HG03378 (cell line): ENCODE results near the gene CWC22.
"Not testable (repeated sequence)": the region's sequence is repeated elsewhere in the genome, so short reads cannot be mapped to it uniquely, and the experiment has no call there.

Experiments
- ATAC-seq: cut with Tn5 transposase; IDR thresholded peaks from one replicate; pipeline ENCODE4 v1.9.1; 2021; ENCODE audit warnings: mild to moderate bottlenecking, moderate library complexity; ENCODE audit not compliant: unreplicated experiment

CWC22 gene

DNA sequence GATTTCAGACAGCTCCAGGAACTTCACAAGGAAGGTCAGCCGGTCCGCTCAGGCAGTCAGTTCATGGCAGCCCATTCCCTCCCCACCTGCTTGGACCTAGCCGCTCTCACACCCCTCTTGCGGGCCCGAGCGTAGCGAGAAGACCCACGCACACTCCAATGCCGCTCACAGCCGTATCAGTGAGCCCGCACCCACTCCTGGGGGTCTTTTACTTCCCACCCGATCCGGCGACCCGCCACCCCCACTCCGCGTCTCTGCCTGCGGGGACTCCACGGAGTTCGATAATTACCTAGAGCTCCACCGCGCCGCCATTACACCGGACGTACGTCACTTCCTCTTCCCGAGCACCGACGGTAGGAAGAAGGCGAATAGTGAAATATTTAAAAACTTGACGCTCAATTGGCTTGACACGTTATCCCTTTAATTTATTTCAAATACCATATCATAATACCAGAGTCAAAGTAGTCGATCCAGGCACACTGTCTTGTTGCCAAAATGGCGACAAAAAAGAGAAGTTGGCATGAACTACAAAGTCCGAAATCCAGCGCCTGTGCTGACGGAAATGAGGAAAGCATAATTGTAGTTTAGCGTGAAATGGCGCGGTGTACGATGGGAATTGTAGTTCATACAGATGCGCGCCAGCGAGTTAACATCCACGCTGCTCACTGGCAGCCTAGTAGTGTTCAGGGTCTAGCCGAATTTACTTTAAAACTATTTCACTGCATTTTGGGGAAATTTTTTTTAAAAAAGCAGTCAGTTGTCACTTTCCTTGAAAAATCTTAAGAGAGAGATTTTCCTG is at the start of gene CWC22:
Gene CWC22, minus strand, starts transcription at position 517 of the 799 bp plus-strand sequence. CDS start 13,956 bp downstream, outside the sequence.
- peak; percentile 98 for ATAC-seq

DNA sequence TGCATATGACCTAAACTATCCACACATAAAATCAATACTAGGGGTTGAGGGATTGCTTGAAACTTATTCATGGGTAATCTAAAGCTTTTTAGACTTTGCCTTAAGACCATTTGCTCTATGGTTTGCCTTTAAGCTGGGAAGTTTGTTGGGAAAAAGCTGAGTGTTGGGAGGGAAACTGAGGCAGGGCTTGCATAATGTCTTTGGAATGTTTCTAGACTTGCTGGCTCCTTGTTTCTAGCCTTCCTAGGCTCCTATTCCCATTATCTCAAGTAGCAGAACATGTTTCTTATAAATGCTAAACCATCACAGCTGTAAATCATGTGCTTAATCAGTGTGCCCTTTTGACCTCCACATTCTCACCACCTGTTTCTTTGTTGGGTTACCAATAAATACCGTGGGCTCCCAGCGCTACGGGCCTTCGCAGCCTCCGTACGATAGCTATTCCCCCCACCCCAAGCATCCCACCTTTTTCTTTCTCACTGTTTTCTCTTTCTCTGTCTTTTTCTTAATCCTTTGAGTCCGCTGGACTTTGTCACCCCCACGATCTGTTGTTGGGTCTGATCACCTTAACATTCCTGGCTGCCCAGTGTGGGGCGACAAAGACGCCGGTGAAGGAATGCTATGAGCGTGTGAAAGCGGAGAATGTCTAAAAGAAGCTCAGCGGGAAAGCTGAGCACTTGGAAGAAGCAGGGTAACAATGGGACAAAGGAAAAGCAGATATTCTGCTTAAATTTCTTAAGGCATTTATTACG is 49.4 kb upstream of the CWC22 start:
- ATAC-seq, result no peak

DNA sequence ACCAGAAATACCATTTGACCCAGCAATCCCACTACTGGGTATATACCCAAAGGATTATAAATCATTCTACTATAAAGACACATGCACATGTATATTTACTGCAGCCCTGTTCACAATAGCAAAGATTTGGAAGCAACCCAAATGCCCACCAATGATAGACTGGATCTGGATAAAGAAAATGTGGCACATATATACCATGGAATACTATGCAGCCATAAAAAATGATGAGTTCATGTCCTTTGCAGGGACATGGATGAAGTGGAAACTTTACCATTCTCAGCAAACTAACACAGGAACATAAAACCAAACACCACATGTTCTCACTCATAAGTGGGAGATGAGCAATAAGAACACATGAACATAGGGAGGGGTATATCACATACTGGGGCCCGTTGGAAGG is 47.5 kb upstream of the CWC22 start:
- not testable (repeated sequence) for ATAC-seq

DNA sequence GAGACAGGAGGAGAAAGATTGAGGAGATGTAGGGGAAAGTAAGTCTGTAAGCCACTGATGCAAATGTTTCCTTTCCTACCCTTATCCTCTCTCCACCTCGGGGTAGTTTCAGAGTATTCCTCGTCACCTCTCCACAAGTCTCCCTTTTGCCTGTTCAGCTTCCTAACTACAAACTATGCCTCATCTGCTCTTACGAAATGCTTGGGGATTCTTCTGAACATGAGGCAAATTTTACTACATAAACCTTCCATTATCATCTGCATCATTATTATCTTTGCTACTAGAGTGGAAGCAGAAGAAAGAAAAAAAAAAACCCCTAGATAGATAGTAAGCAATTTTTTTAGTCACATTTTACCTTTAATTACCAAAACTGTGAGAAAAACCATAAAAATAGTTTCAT is 43.1 kb upstream of the CWC22 start:
- ATAC-seq, result no peak

DNA sequence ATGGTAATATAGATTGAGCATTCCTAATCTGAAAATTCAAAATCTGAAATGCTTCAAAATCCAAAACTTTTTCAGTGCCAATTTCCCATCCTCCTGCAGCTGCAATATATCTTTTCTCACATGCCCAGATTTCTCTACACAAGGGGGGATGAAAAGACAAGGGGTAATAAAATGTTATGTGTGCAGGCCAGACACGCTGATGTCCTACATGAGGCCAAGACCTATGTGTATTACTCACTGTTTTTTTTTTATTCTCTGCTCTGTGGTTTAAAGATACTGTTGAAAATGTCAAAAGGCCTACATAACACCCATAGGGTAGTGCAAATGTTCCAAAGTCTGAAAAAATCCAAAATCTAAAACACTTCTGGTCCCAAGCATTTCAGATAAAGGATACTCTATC is 41.2 kb upstream of the CWC22 start:
- no peak for ATAC-seq

DNA sequence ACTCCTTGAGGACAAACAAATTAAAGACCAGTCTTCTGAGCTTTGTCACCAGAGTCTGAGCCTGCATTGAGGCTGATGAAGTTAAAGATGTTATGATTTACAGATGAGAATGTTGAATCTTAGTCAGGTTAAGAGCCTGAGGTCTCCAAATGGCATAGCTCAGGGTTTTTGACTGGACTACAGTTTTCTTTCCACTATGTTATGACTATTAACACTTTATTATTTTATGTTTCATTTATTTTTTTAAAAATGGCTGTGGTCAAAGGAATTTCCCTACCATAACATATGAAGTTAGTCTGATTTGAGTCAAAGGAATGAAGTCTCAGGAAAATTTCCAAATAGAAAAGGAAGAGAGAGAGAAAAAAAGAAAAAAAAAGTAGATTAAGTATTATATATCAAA is 39.7 kb upstream of the CWC22 start:
- ATAC-seq, result no peak

DNA sequence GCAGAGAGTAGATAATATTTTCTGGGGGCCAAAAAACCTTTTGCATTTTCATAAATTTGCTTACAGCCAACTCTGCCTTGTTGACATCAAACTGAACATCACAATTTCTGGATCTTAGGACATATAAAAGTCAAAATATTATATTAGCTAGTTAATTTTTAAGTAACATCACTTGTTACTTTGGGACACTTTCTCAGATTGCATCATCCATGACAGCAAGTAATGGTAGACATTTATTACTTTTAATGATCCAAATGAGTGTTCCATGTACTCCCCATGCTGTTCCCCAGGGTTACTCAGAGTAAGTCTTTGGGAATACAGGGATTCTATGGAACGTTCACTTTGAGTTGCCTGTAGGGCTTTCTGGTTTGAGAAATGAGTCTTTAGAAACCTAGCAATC is 39.1 kb upstream of the CWC22 start:
- ATAC-seq, result no peak

DNA sequence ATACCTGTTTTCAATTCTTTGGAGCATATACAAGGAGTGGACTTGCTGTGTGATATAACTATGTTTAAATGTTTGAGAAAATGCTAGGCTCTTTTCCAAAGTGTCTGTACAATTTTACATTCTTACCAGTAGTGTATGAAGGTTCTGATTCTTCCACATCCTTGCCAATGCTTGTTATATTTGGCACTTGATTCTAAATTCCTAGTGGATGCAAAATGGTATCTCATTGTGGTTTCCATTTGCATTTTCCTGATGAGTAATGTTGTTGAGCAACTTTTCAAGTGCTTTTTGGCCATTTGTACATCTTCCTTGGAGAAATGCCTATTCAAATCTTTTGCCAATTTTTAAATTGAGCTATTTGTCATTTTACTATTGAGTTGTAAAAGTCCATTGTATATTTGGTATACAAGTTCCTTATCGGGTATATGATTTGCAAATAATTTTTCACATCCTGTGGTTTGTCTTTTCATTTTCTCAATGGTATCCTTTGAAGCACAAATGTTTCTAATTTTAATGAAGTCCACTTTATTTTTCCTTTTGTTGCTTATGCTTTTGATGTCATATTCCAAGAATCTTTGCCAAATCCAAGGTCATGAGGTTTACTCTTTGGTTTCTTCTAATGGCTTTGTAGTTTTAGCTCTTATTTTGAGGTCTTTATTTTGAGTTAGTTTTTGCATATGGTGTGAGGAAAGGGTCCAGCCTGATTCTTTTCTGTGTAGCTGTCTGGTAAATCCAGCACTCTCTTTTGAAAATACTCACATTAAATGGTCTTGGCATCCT is 33.2 kb upstream of the CWC22 start:
- ATAC-seq, result no peak

DNA sequence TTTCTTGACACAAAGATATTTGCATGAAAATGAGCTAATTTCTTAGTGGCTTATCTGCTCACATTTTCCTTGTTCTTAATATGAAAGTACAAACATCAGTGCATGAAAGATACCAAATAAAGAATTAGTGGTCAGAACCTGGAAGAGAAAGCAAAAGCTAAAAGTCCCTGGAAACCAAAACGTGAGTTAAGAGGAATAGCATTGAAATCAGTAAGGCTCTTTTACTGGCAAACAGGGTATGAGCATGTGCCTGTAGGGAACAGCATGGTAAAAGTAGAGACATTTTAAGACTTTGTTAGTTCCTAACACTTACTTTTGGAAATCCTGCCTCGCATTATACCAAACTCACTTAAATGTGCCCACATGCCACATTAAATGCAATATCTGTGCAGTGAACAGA is 31.9 kb upstream of the CWC22 start:
- no peak for ATAC-seq

DNA sequence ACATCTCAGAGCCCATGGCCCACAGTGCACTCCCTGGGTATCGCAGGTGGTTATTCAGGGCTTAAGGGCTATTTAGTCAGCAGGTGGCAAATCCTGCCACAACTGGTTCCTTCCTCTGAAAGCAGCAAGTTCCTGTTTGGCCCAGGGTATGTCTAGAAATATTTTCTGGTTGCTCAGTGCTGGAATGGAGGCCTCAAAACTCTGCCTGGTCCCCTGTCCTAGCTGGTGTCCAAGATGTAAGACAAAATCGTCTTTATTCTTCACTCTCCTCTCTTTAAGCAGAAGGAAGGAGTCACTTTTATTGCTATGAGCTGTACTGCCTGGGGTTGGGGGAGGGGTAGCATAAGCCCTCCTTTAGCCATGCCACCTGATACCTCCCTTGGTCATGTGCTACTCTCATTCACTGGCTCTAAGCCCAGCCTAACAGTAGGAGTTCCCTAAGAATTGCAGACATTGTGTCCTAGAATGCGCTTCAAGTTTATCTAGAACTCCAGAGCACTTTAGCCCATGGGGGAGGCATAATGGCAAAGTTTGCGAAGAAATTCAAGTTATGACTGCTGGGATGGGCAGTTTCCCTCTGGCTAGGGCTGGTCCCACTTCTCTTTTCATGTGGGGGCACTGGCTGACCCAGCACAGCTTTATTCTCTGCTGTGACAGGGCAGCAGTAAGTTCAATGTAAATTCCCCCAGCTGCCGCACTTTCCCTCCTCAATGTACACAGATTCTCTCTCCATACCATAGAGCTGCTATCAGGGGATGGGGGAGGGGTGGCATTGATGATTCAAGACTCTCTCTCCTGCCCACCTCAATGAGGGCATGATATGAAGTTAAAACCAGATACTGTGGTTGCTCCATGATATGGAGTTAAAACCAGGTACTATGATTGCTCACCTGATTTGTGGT is 27.1 kb upstream of the CWC22 start:
- no peak for ATAC-seq

DNA sequence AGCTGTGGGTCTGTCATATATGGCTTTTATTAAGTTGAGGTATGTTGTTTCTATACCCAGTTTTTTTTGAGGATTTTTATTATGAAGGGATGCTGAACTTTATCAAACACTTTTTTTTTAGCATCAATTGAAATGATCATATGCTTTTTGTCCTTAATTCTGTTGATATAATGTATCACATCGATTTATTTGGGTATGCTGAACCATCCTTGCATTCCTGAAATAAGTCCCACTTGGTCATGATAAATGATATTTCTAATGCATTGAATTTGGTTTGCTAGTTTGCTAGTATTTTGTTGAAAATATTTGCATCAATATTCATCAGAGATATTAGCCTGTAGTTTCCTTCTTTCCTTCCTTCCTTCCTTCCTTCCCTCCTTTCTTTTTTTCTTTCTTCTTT is 22.5 kb upstream of the CWC22 start:
- no peak for ATAC-seq

DNA sequence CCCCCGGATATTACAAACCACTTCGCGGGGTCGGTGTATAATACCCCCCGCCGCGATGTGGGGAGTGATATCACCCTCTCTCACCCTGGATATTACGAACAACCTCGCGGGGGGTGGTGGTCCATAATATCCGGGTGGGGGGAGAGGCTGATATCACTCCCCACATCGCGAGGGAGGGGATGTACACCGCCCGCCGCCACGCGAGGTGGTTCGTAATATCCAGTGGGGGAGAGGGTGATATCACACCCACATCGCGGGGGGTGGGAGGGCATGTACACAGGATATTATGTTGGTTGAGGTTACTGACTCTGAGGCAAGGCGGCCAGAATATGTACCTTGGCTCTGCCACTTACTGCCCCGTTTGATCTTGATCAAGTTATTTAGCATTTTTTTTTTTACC is 14.8 kb upstream of the CWC22 start:
- ATAC-seq, result no peak

DNA sequence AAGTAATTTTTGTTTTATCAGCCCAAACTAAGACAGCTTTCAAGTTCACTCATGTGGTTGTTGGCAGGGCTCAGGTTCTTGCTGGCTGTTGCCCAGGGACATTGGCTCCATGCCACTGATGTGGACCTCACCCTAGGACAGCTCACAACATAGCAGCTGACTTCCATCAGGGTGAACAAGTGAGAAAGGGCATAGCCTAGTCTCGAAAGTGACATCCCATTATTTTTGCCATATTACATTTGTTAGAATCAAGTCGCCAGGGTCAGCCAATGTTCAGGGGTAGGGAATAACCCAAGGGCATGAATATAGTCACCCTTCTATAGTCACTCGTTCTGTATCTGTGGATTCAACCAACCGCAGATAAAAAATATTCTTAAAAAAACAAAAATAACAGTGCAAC is 10.7 kb upstream of the CWC22 start:
- ATAC-seq, result no peak

DNA sequence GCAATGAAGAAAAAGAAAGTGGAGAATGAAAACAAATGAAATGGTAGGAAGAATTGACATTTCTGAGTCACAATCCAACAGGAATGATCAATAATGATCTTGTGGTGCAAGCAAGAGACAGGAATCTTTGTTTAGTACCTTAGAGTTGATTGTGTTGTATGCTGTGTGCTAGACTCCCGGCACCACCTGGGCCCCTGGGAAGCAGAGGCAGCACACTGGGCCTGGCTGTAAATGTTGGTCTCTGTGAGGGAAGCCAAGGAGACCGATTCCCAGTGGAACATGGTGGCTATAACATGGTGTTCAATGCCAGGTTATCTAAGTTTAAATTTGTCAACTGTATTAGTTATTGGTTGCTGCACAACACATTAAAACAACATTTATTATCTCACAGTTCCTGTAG is 9.8 kb upstream of the CWC22 start:
- ATAC-seq, result no peak

DNA sequence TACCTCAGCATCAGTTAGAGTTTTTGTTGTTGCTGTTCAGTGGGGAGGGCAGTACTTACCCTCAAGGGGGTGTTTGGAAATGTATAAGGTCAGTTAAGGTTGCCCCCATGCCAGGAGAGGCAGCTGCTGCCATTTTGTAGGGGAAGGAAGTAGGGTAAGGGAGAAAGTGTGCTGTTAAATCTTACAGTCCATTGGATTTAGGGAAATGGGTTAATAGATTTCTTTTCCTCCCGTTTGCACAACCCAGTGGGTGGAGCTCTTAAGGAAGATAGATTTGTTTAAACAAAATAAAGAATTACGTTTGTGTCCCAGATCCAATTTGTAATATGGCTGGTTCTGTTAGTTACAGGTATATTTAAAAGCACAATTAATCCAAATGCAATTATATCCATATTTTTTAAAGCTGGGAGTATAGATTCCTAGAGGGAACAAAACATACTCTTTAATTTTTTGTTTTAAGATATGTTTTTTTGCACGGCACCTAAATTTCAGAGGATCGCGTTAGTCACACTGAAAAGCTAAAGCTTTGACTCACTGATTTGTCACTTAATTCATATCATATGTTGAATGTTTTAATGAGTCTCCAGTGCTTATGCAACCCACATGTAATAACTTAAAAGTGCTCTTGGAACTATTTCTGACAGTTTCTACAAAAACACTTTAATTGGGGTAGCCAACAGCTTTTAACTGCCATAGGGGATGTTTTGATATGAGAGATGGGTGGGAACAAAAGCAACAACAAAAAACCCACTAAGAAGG is 9.0 kb upstream of the CWC22 start:
- ATAC-seq, result no peak

DNA sequence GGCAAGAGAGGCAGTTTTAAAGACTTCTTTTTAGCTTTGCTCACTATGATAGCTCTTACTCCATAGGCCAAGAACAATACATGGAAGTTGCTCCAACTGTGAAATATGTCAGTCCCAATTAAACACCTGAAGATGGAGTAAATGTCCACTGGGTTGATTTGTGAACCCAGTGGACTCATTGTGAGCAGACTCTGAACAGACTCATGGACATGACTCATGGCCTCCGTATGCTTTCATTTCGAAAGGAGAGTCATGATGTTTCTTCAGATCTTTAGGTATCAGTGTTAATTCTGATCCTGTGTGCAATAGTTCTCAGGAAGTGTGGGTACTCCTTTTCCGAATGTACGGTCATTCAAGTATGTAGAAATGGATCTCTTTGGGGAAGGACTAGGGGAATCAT is 5.4 kb upstream of the CWC22 start:
- ATAC-seq, result no peak

DNA sequence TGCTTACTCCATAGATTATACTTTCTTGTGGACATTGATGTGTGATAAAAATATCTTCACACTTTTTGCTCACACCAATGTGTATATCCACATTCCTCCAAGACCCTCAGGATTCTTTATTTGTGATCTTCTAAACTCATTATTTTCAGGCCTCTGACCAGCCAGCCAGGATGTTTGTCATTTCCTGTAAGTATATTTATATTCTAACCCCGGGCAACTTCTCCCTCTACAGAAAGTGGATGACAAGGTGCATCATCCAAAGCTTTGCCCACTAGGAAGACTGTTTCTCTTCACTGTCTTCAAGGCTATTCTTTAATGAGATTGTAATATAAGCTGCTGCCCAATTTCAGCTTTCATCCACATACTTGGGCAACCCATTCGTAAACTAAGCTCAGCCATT is 3.6 kb upstream of the CWC22 start:
- ATAC-seq, result no peak

DNA sequence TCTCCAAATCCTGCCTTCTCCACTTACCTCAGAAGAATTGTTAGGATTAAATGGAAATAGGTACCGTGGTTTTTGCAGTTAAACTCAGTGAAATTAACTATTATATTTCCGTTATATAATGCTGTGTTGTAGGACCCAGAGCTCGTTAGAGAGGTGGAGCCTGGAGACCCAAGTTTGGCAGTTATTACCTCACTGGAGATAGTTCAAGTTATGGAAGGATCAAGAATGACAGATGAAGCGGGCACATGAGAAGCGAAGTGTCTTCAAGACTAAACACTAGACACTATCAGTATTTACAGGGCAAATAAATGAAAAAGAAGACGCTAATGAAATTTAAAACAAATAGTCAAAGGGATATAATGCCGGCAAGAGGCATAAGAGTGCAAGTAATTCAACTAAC is 866 bp downstream of the CWC22 start:
- no peak for ATAC-seq

DNA sequence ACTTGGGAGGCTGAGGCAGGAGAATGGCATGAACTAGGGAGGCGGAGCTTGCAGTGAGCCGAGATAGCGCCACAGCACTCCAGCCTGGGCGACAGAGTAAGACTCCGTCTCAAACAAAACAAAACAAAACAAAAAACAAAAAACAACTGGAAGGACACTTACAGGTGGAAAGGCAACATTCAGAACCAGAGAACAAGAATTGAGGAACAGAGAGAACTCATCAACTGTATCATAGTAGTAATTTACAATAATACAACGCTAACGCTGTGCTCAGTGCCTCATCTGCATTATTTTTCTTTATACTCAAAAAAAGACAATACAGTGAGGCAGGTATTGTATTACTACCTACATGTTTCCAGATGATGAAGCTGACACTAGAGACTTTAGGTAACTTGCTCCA is 1.6 kb downstream of the CWC22 start:
- ATAC-seq, result not testable (repeated sequence)

DNA sequence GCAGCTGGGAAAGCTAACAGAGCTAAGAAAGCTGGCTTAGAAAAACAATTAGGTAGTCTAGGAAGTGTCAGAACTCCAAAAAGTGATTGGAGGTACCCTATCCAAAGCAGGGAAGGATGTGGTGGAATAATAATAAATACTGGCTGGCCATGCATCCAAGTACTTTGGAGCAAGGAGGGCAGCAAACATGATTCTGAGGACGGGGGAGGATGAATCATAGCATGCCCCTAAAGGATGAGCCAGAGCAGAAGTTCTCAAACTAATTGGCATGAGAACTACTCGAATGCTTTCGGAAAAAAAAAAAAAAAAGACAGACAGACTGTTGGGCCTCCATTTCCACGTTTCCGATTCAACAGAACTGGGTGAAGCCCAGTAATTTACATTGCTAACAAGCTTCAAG is 2.4 kb downstream of the CWC22 start:
- ATAC-seq, result no peak
